ENCODE data around the gene ALDH1A3. TPM values are rescaled to one million over a fixed set of nuclear protein-coding genes. Genes with fewer than 3 reads are reported as not detected.

ALDH1A3 gene
- total RNA-seq, 1 experiment from 2014 or later = 14.0 TPM

DNA sequence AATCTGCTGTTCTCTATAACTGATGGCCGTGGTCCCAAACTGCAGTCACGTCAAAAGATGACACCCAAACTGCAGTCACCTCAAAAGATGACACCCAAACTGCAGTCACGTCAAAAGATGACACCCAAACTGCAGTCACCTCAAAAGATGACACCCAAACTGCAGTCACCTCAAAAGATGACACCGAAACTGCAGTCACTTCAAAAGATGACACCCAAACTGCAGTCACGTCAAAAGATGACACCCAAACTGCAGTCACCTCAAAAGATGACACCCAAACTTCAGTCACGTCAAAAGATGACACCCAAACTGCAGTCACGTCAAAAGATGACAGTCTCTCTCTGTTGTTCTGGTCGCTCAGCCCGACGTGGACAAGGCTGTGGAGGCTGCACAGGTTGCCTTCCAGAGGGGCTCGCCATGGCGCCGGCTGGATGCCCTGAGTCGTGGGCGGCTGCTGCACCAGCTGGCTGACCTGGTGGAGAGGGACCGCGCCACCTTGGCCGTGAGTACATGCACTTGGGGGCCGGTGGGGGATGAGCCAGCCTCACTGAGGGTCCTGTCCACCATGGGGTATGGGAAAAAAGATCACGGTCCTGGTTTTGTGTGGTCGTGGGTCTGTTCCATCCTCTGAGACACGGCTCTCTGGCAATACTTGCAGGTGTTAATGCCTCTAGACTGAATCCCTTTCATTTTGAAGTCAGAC lies 7.7 kb downstream of the ALDH1A3 start:
- H3K27me3 Mint-ChIP-seq (ENCODE audit: low read depth) = peaks cover 20% of the 10 kb centered on the region
- DNase-seq (ENCODE audit: low spot score) (no peak), ATAC-seq (no peak)
- ChIA-PET POLR2A (no interaction called here), CTCF (interaction anchor here (2.6 kb wide), 1 partner anchor 121 kb away, joined by 16 read pairs; no protein-coding TSS in a partner anchor)
- TF ChIP-seq ZNF425 (CRISPR knock-in tag; conservative IDR thresholded peaks at IDR 0.05) (no peak), ZMAT4 (CRISPR knock-in tag; IDR thresholded peaks at IDR 0.05) (no peak), FOXP4 (CRISPR knock-in tag; IDR thresholded peaks at IDR 0.05) (no peak), TCF7 (CRISPR knock-in tag; IDR thresholded peaks at IDR 0.05; ENCODE audit: low read depth) (no peak)
- TF ChIP-seq, protein P1, sequence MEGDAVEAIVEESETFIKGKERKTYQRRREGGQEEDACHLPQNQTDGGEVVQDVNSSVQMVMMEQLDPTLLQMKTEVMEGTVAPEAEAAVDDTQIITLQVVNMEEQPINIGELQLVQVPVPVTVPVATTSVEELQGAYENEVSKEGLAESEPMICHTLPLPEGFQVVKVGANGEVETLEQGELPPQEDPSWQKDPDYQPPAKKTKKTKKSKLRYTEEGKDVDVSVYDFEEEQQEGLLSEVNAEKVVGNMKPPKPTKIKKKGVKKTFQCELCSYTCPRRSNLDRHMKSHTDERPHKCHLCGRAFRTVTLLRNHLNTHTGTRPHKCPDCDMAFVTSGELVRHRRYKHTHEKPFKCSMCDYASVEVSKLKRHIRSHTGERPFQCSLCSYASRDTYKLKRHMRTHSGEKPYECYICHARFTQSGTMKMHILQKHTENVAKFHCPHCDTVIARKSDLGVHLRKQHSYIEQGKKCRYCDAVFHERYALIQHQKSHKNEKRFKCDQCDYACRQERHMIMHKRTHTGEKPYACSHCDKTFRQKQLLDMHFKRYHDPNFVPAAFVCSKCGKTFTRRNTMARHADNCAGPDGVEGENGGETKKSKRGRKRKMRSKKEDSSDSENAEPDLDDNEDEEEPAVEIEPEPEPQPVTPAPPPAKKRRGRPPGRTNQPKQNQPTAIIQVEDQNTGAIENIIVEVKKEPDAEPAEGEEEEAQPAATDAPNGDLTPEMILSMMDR (IDR thresholded peaks at IDR 0.05) = no peak
- H3K36me3 Mint-ChIP-seq = no peaks in the 10 kb centered on the region
- H3K9me3 Mint-ChIP-seq = no peaks in the 10 kb centered on the region
- H3K4me1 Mint-ChIP-seq = peaks cover 14% of the 10 kb centered on the region
- no peak overlapping the region for H3K4me3 Mint-ChIP-seq
- H3K27ac Mint-ChIP-seq = no peak overlapping the region

DNA sequence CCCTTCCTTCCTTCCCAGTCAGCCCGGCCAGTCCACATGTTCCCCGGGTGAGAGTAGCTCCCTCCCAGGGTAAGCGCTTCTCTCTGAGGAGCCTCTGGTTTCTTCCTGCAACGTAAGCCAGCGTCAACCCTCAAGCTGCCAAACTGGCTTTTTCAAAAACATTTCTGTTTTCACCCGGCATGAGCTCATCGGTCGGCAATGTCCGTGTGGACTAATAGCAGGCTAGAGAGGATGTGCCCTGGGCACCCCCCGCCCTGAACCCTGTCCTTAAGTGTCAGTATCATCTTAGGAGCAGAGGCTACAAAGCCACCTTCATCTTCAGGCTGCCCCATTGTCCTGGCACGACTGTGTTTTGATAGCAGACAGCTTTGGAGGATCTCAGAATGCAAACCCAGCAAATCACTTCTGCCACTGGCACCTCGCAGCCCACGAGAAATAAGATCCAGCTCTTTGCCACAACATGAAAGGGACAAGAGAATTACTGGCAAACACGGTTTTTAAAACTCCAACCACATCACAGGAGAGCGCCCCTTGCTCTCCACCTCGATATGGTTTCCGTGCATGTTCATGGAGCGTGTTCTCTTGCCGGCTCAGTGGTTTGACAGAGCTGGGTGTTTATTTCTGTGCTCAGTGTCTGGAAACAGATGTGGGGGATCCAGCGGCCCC lies 9.9 kb downstream of the ALDH1A3 start:
- DNase-seq (ENCODE audit: low spot score) (no peak), ATAC-seq (no peak; the same call in 1 of the 2 replicates)
- H3K9me3 Mint-ChIP-seq = no peaks in the 10 kb centered on the region
- H3K27me3 Mint-ChIP-seq (ENCODE audit: low read depth) = no peaks in the 10 kb centered on the region
- ChIA-PET CTCF (interaction anchor here (0.7 to 2.6 kb wide), 7 partner anchors 9 to 540 kb away, joined by 3 to 16 read pairs (median 3); no protein-coding TSS in a partner anchor), POLR2A (interaction anchor here (0.9 kb wide), 1 partner anchor 25 kb away, joined by 4 read pairs; no protein-coding TSS in a partner anchor)
- H3K27ac Mint-ChIP-seq = no peak overlapping the region
- no peak overlapping the region for H3K4me3 Mint-ChIP-seq
- H3K36me3 Mint-ChIP-seq = no peaks in the 10 kb centered on the region
- H3K4me1 Mint-ChIP-seq = peaks cover 14% of the 10 kb centered on the region
- TF ChIP-seq, protein P2, sequence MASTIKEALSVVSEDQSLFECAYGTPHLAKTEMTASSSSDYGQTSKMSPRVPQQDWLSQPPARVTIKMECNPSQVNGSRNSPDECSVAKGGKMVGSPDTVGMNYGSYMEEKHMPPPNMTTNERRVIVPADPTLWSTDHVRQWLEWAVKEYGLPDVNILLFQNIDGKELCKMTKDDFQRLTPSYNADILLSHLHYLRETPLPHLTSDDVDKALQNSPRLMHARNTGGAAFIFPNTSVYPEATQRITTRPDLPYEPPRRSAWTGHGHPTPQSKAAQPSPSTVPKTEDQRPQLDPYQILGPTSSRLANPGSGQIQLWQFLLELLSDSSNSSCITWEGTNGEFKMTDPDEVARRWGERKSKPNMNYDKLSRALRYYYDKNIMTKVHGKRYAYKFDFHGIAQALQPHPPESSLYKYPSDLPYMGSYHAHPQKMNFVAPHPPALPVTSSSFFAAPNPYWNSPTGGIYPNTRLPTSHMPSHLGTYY (CRISPR knock-in tag; IDR thresholded peaks at IDR 0.05) = no peak
- TF ChIP-seq ATF3 (CRISPR knock-in tag; conservative IDR thresholded peaks at IDR 0.05) (no peak), ZNF425 (CRISPR knock-in tag; conservative IDR thresholded peaks at IDR 0.05) (no peak), ZNF121 (CRISPR knock-in tag; IDR thresholded peaks at IDR 0.05) (no peak), FOXK1 (CRISPR knock-in tag; IDR thresholded peaks at IDR 0.05) (no peak), IRF2 (CRISPR knock-in tag; IDR thresholded peaks at IDR 0.05; ENCODE audit: borderline replicate concordance, low read depth) (no peak), PRDM15 (CRISPR knock-in tag; IDR thresholded peaks at IDR 0.05) (no peak), ZNF423 (CRISPR knock-in tag; IDR thresholded peaks at IDR 0.05) (no peak), ZBTB43 (CRISPR knock-in tag; IDR thresholded peaks at IDR 0.05) (no peak), JUN (CRISPR knock-in tag; IDR thresholded peaks at IDR 0.05) (no peak), MXD4 (CRISPR knock-in tag; IDR thresholded peaks at IDR 0.05; ENCODE audit: borderline replicate concordance) (no peak), SP1 (CRISPR knock-in tag; conservative IDR thresholded peaks at IDR 0.05) (no peak)
